Esophagus muscularis mucosa (tissue), 3 donors: Measurements from ENCODE around the gene HOTAIR.

Experiments used
- POLR2A ChIP-seq: fragments of 450-650 bp; IDR thresholded peaks from one replicate; pipeline ENCODE4 v1.6.1; 2017; ENCODE audit warnings: antibody characterized with exemption, moderate library complexity, mild to moderate bottlenecking, low read depth
- POLR2AphosphoS5 ChIP-seq, 2 donors: sonication (generic); formaldehyde crosslinking; IDR thresholded peaks; one replicate each; pipeline ENCODE4 v1.6.1; 2017; ENCODE audit warnings: antibody characterized with exemption in 2 of 2
- TF ChIP-seq, protein P1 (sequence below), 3 experiments: fragments of 200-600 bp in 2 of 3; fragments of 450-650 bp in 1 of 3; sonication (generic) in 2 of 3; IDR thresholded peaks; one replicate each; pipeline ENCODE4 v1.5.1; 2017 to 2019; ENCODE audit warnings: antibody characterized with exemption in 3 of 3, mild to moderate bottlenecking in 2 of 3, moderate library complexity in 1 of 3

DNA sequence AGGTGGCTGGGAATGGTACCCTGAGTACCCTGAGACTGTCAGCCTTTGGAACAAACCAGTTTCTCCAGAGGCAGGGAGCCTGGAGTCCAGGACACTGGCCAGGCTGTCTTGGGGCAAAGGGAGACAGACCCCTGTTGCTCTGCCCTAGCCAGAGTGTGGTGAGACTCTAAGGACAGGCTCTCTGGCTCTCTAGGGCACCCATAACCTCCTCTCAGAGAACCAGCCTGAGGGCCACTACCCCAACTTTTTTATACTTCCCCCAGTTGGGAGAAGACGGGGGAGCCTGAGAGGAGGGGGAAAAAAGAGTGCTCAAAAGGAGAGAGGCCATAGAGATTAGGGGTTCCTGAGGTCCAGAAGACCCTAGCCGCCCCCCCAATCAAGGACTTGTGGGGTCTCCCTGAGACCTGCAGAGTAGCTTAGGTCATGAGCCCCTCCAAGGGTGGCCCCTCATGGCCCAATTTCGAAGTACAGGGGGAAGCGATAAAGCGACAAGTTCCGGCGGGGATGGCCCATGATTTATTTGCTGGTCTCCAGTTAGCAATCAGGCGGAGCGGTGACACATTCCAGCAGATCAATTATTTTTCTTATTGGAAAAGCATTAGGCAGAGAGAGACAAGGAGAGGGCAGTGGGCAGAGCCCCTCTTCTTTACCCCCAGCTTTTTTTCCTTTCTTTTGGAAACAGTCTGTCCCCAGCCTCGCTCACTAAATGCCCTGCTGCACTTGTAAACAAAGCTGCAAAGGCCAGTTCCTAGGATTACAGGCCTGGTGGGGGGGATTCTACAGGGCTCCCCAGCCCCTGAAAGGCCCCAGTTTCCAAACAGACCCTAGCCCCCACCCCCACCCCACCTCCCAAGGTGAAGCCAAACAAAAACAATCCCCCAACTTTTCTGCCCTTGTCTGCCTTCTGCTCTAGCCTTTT is 35.6 kb upstream of the HOTAIR start:
- TF ChIP-seq POLR2A (no peak), POLR2AphosphoS5 (IDR thresholded peaks at IDR 0.05) (no peak)
- TF ChIP-seq, protein P1, sequence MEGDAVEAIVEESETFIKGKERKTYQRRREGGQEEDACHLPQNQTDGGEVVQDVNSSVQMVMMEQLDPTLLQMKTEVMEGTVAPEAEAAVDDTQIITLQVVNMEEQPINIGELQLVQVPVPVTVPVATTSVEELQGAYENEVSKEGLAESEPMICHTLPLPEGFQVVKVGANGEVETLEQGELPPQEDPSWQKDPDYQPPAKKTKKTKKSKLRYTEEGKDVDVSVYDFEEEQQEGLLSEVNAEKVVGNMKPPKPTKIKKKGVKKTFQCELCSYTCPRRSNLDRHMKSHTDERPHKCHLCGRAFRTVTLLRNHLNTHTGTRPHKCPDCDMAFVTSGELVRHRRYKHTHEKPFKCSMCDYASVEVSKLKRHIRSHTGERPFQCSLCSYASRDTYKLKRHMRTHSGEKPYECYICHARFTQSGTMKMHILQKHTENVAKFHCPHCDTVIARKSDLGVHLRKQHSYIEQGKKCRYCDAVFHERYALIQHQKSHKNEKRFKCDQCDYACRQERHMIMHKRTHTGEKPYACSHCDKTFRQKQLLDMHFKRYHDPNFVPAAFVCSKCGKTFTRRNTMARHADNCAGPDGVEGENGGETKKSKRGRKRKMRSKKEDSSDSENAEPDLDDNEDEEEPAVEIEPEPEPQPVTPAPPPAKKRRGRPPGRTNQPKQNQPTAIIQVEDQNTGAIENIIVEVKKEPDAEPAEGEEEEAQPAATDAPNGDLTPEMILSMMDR (IDR thresholded peaks at IDR 0.05) = no peak
